Stimulated activated CD4-positive, alpha-beta T cell treated with anti-CD3 and anti-CD28 coated beads, Interleukin-2, amount 100 ng/mL, for 4 hours (primary cell): ENCODE results near the gene NCKAP5.

Experiments
- DNase-seq: peaks from one replicate; pipeline ENCODE4 v3.0.0-alpha.2; 2020; ENCODE audit warnings: low read depth

Gene NCKAP5

DNA sequence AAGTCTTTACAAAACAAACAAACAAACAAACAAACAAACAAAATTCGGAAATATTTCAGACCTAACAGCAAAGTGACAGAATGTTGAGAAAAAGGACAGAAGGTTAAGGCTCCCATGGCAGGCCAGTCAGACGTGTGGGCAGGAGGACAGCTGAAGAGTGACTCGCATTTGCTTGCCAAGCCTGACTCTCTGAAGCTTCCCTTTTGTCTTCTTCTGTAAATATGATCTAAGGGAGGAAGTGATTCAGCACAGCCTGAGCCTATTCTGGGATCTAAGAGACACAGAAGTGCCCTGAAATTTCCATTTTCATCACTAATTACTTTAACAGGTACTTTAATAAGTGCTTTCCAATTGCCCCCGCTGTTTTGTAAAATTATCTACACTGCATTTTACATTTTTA lies 764.2 kb downstream of the NCKAP5 start:
- DNase-seq, result no peak

GRCh38 chr2:132798341-132798740 lies 769.9 kb downstream of the NCKAP5 start:
- DNase-seq, result no peak

DNA sequence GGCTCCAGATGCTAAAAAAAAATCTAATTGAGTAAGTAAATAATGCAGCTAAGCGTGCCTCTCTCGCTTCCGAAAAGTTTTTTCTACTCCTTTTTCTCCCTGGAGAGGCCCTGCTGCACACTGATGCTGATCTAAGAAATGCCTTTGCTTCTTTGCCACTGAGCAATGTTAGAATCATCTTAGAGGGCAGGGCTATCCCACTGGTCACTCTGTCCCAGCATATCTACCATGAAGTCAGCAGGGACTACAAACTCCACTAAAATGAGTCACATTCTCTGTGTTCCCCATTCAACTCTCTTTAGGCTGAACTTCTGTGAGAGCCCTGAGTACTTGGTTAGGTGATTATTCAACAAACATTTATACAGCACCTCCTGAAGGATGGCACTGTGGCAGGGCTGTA lies 770.7 kb downstream of the NCKAP5 start:
- no peak for DNase-seq

- no peak for DNase-seq
Observed at GRCh38 chr2:132797071-132797470, 771.2 kb downstream of the NCKAP5 start.

- no peak for DNase-seq
Observed at GRCh38 chr2:132795220-132795619, 773.0 kb downstream of the NCKAP5 start.

- DNase-seq, result no peak
Observed at GRCh38 chr2:132793532-132793931, 774.7 kb downstream of the NCKAP5 start.

DNA sequence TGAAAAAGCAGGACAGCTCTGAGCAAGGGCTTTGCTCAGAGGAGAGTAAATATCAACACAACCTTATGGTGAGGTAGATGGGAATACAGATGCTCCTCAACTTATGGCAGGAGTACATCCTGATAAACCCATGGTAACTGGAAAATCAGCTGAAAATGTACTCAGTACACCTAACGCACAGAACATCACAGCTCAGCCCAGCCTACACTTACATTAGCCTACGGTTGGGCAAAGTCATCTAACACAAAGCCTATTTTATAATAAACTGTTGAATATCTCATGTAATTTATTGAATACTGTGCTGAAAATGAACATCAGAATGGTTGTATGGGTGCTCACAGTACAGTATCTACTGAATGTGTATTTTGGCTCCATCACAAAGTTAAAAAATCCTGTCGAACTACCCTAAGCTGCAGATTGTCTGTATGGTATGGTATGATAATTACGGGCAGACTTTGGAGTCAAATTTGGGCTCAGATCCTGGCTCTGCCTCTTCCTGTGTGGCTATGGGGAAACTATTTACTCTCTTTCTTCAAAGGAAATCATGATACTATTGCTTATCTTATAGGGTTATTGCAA lies 778.0 kb downstream of the NCKAP5 start:
- no peak for DNase-seq

GRCh38 chr2:132789066-132789465 lies 779.2 kb downstream of the NCKAP5 start:
- DNase-seq, result no peak

- DNase-seq, result no peak
Observed at GRCh38 chr2:132788310-132788838, 779.9 kb downstream of the NCKAP5 start.

DNA sequence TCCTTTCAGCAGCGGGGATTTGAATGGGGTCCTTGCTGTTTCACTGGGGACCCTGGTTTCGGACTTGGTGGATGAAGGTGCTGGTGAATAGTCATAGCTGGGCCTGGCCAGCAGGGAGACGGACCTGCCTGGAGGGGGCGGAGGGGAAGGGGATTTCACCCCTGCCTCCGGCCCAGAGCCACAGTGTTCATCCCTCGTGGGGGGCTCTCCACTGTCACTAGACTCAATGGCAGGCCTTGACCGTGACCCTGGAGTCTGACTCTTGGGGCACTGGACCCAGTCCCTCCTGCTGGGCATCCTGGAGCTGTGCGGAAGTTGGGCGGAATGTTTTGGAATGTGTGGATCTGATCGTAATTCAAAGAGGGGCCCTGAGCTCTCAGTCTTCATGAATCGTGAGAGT lies 784.4 kb downstream of the NCKAP5 start:
- no peak for DNase-seq

- DNase-seq, result no peak
Observed at GRCh38 chr2:132782176-132782783, 786.0 kb downstream of the NCKAP5 start.

- no peak for DNase-seq
Observed at GRCh38 chr2:132780651-132781050, 787.6 kb downstream of the NCKAP5 start.

GRCh38 chr2:132779206-132779721 lies 789.0 kb downstream of the NCKAP5 start:
- DNase-seq, result no peak

GRCh38 chr2:132776287-132776686 lies 792.0 kb downstream of the NCKAP5 start:
- DNase-seq, result no peak

GRCh38 chr2:132774189-132774588 lies 794.1 kb downstream of the NCKAP5 start:
- DNase-seq, result no peak

DNA sequence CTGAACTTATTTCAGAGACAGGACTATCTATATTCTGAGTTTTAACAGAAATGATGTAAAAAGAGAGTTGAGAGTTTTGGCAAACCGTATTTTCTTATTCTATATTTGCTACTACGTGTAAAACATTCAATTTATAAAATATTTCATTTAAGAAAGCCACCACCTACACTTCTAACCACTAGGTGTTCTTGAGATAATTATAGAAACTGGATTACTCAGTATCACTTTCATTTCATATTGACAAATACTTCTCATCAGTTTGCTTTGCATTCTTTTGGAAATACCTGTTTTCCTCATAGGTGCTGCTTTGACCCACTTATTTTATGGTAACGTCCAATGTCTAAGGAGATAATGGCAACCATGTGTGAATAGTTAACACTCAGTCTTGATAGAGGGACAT lies 794.9 kb downstream of the NCKAP5 start:
- DNase-seq, result no peak

- DNase-seq, result no peak
Observed at GRCh38 chr2:132772340-132772739, 795.9 kb downstream of the NCKAP5 start.

GRCh38 chr2:132766573-132766972 lies 801.7 kb downstream of the NCKAP5 start:
- DNase-seq, result no peak

DNA sequence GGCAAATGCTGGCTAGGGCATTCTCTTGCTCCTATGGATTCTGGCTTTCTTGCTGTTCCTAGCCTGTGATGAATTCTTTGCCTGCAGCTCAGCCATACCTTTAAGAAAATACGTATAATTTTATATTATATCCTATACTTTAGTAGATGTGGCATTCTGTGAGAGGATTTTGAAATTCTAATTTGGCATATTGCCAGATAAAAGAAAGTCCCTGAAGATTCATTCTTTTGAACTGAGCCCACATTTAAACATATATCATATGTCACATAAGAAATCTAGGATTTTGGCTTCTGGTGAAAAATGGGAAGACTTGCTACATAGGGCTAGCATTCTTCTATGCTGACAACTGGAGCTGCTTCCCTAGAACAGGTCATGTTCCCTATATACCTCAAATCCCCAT lies 806.8 kb downstream of the NCKAP5 start:
- DNase-seq, result no peak

DNA sequence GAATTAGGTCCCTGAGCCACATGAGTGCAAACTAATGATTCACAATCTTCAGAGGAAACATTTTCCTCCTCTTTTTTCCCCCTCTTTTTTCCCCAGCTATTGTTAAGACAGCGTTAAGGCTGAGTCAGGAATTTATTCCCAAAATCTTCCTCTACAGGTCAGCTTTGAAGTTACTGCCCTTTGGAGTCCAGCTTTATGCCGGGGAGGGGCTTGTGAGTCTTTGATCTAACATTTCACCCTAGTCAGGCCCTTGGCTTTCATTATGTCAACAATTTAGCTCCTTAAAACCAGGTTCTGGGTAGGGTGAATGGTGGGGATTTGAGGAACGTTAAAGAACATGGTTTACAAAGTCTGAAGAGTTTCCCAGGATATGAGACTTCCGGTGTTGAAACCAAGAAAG lies 807.3 kb downstream of the NCKAP5 start:
- DNase-seq, result no peak

DNA sequence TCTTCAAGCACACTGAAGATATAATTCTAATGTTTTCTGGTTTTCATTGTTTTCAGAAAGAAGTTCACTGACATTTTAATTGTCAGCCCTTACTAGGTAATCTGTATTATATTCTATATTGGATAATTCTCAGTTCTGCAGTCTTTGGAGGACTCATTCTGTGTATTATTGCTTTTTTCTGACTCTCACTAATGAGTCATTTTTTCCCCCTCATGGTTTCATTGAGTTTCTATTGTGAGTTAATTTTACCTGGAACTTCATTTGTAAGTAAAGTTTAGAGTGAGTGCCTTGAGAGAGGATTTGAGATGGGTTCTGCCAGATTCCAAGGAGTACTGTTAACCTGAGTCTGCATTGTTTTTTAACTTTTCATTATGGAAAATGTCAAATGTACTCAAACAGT lies 807.9 kb downstream of the NCKAP5 start:
- DNase-seq, result no peak

DNA sequence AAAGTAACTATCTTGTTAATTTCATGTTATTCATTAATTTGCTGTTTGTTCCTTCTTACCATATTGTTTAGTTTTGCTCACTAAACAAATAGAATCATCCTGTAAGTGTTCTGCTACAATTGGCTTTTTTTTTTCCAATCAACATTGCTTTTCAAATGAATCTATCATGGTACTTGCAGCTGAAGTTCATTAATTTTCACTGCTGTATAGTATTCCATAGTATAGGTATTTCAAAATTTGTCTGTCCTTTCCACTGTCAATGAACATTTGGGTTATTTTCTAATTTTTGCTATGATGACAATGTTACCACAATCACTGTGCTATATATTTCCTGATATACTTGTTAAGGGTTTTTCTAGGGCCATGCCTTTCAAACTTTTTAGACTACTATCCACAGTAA lies 809.3 kb downstream of the NCKAP5 start:
- DNase-seq, result no peak

DNA sequence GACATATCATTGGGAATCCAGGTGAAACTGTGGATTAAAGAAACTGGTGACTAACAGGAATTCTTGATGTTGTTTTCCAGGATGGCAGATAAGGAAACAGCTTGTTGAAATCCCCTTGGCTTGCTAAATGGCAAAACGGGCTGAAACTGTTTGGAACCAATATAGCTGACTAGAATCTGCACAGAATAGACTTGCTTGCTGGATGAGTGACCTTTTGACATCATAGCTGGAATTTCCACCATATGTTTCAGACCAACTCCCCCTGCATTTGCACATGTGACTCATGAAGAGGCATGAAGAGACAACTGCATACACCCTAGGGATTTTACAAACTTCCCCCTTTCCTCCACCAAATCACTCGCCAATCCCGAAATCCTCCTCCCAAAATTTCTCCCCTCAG lies 810.6 kb downstream of the NCKAP5 start:
- DNase-seq, result no peak
